K562 (cell line): Measurements from ENCODE around the gene NT5DC1. TPM values are rescaled to one million over a fixed set of nuclear protein-coding genes. Genes with fewer than 3 reads are reported as not detected.

Source experiments
- ATAC-seq: fragments of 200-7000 bp; cut with Tn5 transposase; 3 replicates; pipeline ENCODE4 v1.9.1; 2020; ENCODE audit warnings: moderate library complexity
- BruUV-seq: library from RNA; stranded (reverse); fragments of 400-500 nt; replicated peaks from 2 replicates; lab custom pipeline; 2021; lab: Mats Ljungman, UMichigan
- CTCF ChIA-PET: fragments of 300-600 bp; formaldehyde crosslinking; extraction: SDS; loops from one replicate; lab custom pipeline; 2021; ENCODE audit warnings: low intra/inter-chr PET ratio; lab: Yijun Ruan, JAX
- POLR2A ChIA-PET: fragments of 300-600, 350-650 bp; sonication (Branson Sonifier 250); formaldehyde crosslinking; extraction: SDS; loops from one replicate; lab custom pipeline; 2021; ENCODE audit warnings: antibody characterized with exemption, inconsistent platforms; lab: Yijun Ruan, JAX
- DNase-seq, 4 experiments: peaks; one replicate each; pipeline versions ENCODE4 v3.0.0 to v3.0.0-alpha.2; 2011 to 2018; ENCODE audit warnings: low spot score in 3 of 4, mixed read lengths in 3 of 4; ENCODE audit errors: extremely low read depth in 1 of 4
- FAIRE-seq: peaks from 2 replicates; lab custom pipeline; 2011; peaks lifted over from hg19 to GRCh38; lab: Jason Lieb, UNC
- H2AFZ ChIP-seq: 2 replicates; pipeline ENCODE4 v1.6.0; 2011; ENCODE audit warnings: low read depth, low read length, control low read depth, inconsistent platforms
- H3K27ac ChIP-seq: fragments of 200-600 bp; 3 replicates; pipeline ENCODE4 v1.8.0; 2011; ENCODE audit warnings: low read depth, mild to moderate bottlenecking, control low read depth, inconsistent platforms, low read length, moderate library complexity, mixed read lengths; ENCODE audit errors: extremely low read depth
- H3K27me3 ChIP-seq, 2 experiments: fragments of 300-600 bp in 1 of 2; 2 replicates in 1 of 2; 3 replicates in 1 of 2; pipeline versions ENCODE4 v1.6.0 to v1.8.0; 2011; ENCODE audit warnings: inconsistent platforms in 2 of 2, low read length in 2 of 2, mild to moderate bottlenecking in 1 of 2, mixed read lengths in 1 of 2, moderate library complexity in 1 of 2; ENCODE audit not compliant: control insufficient read depth in 2 of 2, insufficient read depth in 2 of 2
- H3K36me3 ChIP-seq: fragments of 300-600 bp; 3 replicates; pipeline ENCODE4 v1.8.0; 2011; ENCODE audit warnings: mild to moderate bottlenecking, low read length, inconsistent platforms; ENCODE audit not compliant: control insufficient read depth, insufficient read depth
- H3K4me1 ChIP-seq, 2 experiments: fragments of 200-600 bp in 1 of 2; replicated peaks in 1 of 2; 2 replicates in 1 of 2; 3 replicates in 1 of 2; pipeline versions ENCODE4 v1.5.1 to v1.8.0; 2011; ENCODE audit warnings: inconsistent platforms in 2 of 2, low read length in 2 of 2, mild to moderate bottlenecking in 1 of 2, mixed read lengths in 1 of 2, moderate library complexity in 1 of 2; ENCODE audit not compliant: control insufficient read depth in 2 of 2, insufficient read depth in 2 of 2
- H3K4me2 ChIP-seq: 2 replicates; pipeline ENCODE4 v1.6.1; 2011; ENCODE audit warnings: low read length, control low read depth, inconsistent platforms, mixed read lengths; ENCODE audit not compliant: insufficient read depth
- H3K4me3 ChIP-seq: fragments of 200-600 bp; sonication (generic), shearing (Covaris generic); 2 replicates; pipeline ENCODE4 v1.5.1; 2016; ENCODE audit warnings: control low read depth, inconsistent platforms
- H3K79me2 ChIP-seq: fragments of 200-600 bp; 3 replicates; pipeline ENCODE4 v1.8.0; 2011; ENCODE audit warnings: low read length, inconsistent platforms; ENCODE audit not compliant: control insufficient read depth, insufficient read depth
- H3K9ac ChIP-seq, 2 experiments: 2 replicates each; pipeline versions ENCODE4 v1.6.0 to v1.6.1; 2011; ENCODE audit warnings: low read depth in 2 of 2, low read length in 2 of 2, control low read depth in 1 of 2, inconsistent platforms in 1 of 2, mild to moderate bottlenecking in 1 of 2, mixed read lengths in 1 of 2; ENCODE audit not compliant: insufficient read depth in 1 of 2
- H3K9me1 ChIP-seq: one replicate; pipeline ENCODE4 v1.6.0; 2011; ENCODE audit warnings: inconsistent platforms, mild to moderate bottlenecking, low read length, moderate library complexity; ENCODE audit not compliant: control insufficient read depth, insufficient read depth
- H3K9me3 ChIP-seq: replicated peaks from 2 replicates; pipeline ENCODE4 v1.5.1; 2011; ENCODE audit warnings: low read depth, low read length, inconsistent platforms; ENCODE audit not compliant: control insufficient read depth, insufficient read depth
- H4K20me1 ChIP-seq: replicated peaks from 2 replicates; pipeline ENCODE4 v1.6.1; 2011; ENCODE audit warnings: low read length, inconsistent platforms, mixed read lengths; ENCODE audit not compliant: control insufficient read depth, insufficient read depth
- CXXC5 ChIP-seq: fragments of 250-450 bp; sonication (Bioruptor Pico); IDR thresholded peaks from 2 replicates; pipeline ENCODE4 v1.8.0; 2022; ENCODE audit warnings: inconsistent platforms, mild to moderate bottlenecking, moderate library complexity
- ELF1 ChIP-seq: fragments of 200-800 bp; sonication (Bioruptor generic); IDR thresholded peaks from 2 replicates; pipeline ENCODE4 v1.6.1; 2016; ENCODE audit warnings: missing genetic modification characterization, missing compliant biosample characterization
- FOXJ2 ChIP-seq: fragments of 200-800 bp; sonication (Bioruptor generic); IDR thresholded peaks from 2 replicates; pipeline ENCODE4 v1.6.1; 2016; ENCODE audit warnings: missing genetic modification characterization, missing compliant biosample characterization
- KDM4B ChIP-seq, 2 experiments: fragments of 450-650 bp in 1 of 2; sonication (generic) in 1 of 2; IDR thresholded peaks; 2 replicates each; pipeline ENCODE4 v1.6.1; 2016 to 2017; ENCODE audit warnings: borderline replicate concordance in 2 of 2, antibody characterized with exemption in 1 of 2, low read depth in 1 of 2, mild to moderate bottlenecking in 1 of 2
- NUFIP1 ChIP-seq: fragments of 450-650 bp; IDR thresholded peaks from 2 replicates; pipeline ENCODE4 v1.6.1; 2018; ENCODE audit not compliant: partially characterized antibody
- RBBP5 ChIP-seq: fragments of 200-600 bp; sonication (generic); IDR thresholded peaks from 2 replicates; pipeline ENCODE4 v1.6.1; 2012; ENCODE audit warnings: borderline replicate concordance, mild to moderate bottlenecking, low read length, control low read depth, inconsistent platforms; ENCODE audit not compliant: insufficient read depth, poor library complexity, severe bottlenecking
- SMAD4 ChIP-seq: fragments of 250-450 bp; sonication (Bioruptor Pico); conservative IDR thresholded peaks from 2 replicates; pipeline ENCODE4 v1.8.0; 2021; ENCODE audit warnings: inconsistent platforms, mild to moderate bottlenecking, moderate library complexity
- SOX6 ChIP-seq: fragments of 450-650 bp; IDR thresholded peaks from 2 replicates; pipeline ENCODE4 v1.6.1; 2014; ENCODE audit warnings: mild to moderate bottlenecking
- SP1 ChIP-seq: sonication (generic); formaldehyde crosslinking; IDR thresholded peaks from 2 replicates; pipeline ENCODE4 v1.8.1; 2022; ENCODE audit warnings: mild to moderate bottlenecking, missing genetic modification reagents
- ZFPM2 ChIP-seq: fragments of 250-450 bp; sonication (Bioruptor Pico); IDR thresholded peaks from 2 replicates; pipeline ENCODE4 v1.5.1; 2022; ENCODE audit warnings: mild to moderate bottlenecking
- ZNF79 ChIP-seq: fragments of 250-450 bp; sonication (Bioruptor Pico); IDR thresholded peaks from 2 replicates; pipeline ENCODE4 v1.4.0; 2020; ENCODE audit warnings: low read depth, mild to moderate bottlenecking, moderate library complexity
- WGBS: fragments of 100-300 bp; shearing (Covaris generic); methylation state at CpG from one replicate; pipeline ENCODE4 v1.1.6; 2016; ENCODE audit warnings: low coverage, mixed read lengths; ENCODE audit not compliant: insufficient coverage; ENCODE audit errors: missing lambda C conversion rate; 5-methylcytosine and 5-hydroxymethylcytosine counted together
- in situ Hi-C: fragments of 300-500 bp; cut with MboI; formaldehyde crosslinking; loops from 4 replicates; pipeline ENCODE4 v1.15.0; 2018; ENCODE audit warnings: inconsistent platforms, mixed read lengths
- intact Hi-C: fragments of 100-400 bp; cut with micrococcal nuclease; formaldehyde crosslinking; loops from 2 replicates; pipeline ENCODE4 v1.14.2; 2022
- polyA plus RNA-seq, 8 experiments: library from polyadenylated mRNA; depleted of rRNA in 4 of 8; stranded (reverse) in 5 of 8; unstranded in 3 of 8; fragments of >200 nt; fragmentation: Nextera tagmentation in 2 of 8; fragmentation: Illumina TruSeq in 1 of 8; extraction: Ambion mirVana in 2 of 8; extraction: Trizol in 1 of 8; gene quantifications; 2 replicates each; pipeline versions ENCODE4 v1.2.1 to v1.2.3, GENCODE V29; 2011 to 2014; ENCODE audit warnings: inconsistent platforms in 1 of 8, missing spikeins in 1 of 8
- total RNA-seq, 7 experiments: library from RNA; depleted of rRNA in 6 of 7; stranded (reverse); fragments of >200 nt in 6 of 7; fragmentation: Illumina TruSeq in 2 of 7; extraction: Trizol in 2 of 7; gene quantifications; 2 replicates each; pipeline versions ENCODE4 v1.2.1 to v1.2.3, GENCODE V29; 2011 to 2021; ENCODE audit warnings: low replicate concordance in 1 of 7
- TF ChIP-seq, protein P1 (sequence below), 2 experiments: IDR thresholded peaks; 2 replicates each; pipeline ENCODE4 v1.6.1; 2012; ENCODE audit warnings: improper control_type of control experiment in 2 of 2, low read depth in 2 of 2, low read length in 2 of 2, borderline replicate concordance in 1 of 2
- TF ChIP-seq, protein P2 (sequence below): fragments of 250-450 bp; sonication (Bioruptor Pico); IDR thresholded peaks from 2 replicates; pipeline ENCODE4 v1.8.0; 2022; ENCODE audit warnings: moderate library complexity, mild to moderate bottlenecking, inconsistent platforms

The NT5DC1 gene
- total and polyA plus RNA-seq, 9 of the 15 experiments (the other 6 are each of a cell fraction or from before 2014, with no cell fraction given) = 4.9 to 28.5 (median 16.3) TPM

DNA sequence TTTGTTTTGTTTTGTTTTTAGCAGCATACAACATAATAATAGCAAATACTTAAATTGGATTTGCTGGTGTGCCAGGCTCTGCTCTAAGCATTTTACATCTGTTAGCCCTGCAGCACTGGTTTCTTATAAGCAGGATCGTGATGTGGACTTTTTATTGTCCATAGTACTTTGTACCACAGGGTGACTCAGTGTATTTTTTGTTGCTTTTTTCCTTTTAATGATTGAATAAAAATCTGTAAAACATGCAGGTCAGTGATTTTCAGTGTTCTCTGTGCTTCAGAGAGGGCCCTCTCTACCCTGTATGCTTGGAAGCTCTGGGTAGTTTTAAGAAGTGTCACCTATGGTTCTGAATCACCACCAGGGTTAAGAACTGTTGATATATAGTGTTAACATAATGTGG is 4.0 kb downstream of the NT5DC1 start:
- intact Hi-C loops (no loop called here), in situ Hi-C loops (no loop called here)
- no peak overlapping the region for H3K4me3 ChIP-seq
- ChIA-PET POLR2A (no interaction called here), CTCF (no interaction called here)
- H3K9ac ChIP-seq = no peak overlapping the region
- no TSS peak for BruUV-seq
- H3K4me2 ChIP-seq = no peak overlapping the region
- H3K9me3 ChIP-seq = no peaks in the 10 kb centered on the region
- peaks cover 11% of the 10 kb centered on the region for H3K79me2 ChIP-seq
- H3K36me3 ChIP-seq = peaks cover 6% of the 10 kb centered on the region; the same call in 1 of the 3 replicates
- no peak overlapping the region for H2AFZ ChIP-seq
- DNase-seq (no peak), ATAC-seq (no peak), FAIRE-seq (no peak)
- TF ChIP-seq SMAD4 (CRISPR knock-in tag) (no peak), NUFIP1 (no peak), SOX6 (no peak), SP1 (CRISPR knock-in tag) (no peak), CXXC5 (CRISPR knock-in tag) (no peak), RBBP5 (no peak), KDM4B (IDR thresholded peaks at IDR 0.05; ENCODE audit: borderline replicate concordance in 2 of 2, low read depth in 1 of 2) (no peak), ZFPM2 (CRISPR knock-in tag) (no peak), ELF1 (tag) (no peak), FOXJ2 (tag) (no peak), ZNF79 (CRISPR knock-in tag) (no peak)
- TF ChIP-seq, protein P1, sequence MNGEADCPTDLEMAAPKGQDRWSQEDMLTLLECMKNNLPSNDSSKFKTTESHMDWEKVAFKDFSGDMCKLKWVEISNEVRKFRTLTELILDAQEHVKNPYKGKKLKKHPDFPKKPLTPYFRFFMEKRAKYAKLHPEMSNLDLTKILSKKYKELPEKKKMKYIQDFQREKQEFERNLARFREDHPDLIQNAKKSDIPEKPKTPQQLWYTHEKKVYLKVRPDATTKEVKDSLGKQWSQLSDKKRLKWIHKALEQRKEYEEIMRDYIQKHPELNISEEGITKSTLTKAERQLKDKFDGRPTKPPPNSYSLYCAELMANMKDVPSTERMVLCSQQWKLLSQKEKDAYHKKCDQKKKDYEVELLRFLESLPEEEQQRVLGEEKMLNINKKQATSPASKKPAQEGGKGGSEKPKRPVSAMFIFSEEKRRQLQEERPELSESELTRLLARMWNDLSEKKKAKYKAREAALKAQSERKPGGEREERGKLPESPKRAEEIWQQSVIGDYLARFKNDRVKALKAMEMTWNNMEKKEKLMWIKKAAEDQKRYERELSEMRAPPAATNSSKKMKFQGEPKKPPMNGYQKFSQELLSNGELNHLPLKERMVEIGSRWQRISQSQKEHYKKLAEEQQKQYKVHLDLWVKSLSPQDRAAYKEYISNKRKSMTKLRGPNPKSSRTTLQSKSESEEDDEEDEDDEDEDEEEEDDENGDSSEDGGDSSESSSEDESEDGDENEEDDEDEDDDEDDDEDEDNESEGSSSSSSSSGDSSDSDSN (IDR thresholded peaks at IDR 0.05; ENCODE audit: borderline replicate concordance in 1 of 2, low read depth in 2 of 2, low read length in 2 of 2) = no peak
- TF ChIP-seq, protein P2, sequence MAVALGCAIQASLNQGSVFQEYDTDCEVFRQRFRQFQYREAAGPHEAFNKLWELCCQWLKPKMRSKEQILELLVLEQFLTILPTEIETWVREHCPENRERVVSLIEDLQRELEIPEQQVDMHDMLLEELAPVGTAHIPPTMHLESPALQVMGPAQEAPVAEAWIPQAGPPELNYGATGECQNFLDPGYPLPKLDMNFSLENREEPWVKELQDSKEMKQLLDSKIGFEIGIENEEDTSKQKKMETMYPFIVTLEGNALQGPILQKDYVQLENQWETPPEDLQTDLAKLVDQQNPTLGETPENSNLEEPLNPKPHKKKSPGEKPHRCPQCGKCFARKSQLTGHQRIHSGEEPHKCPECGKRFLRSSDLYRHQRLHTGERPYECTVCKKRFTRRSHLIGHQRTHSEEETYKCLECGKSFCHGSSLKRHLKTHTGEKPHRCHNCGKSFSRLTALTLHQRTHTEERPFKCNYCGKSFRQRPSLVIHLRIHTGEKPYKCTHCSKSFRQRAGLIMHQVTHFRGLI (CRISPR knock-in tag) = no peak
- no peak overlapping the region for H3K27ac ChIP-seq
- 80% methylated on average over 1 of the region's 1 CpG for WGBS
- H3K27me3 ChIP-seq = no peaks in the 10 kb centered on the region
- peaks cover 4 to 7% of the 10 kb centered on the region in 2 experiments; a peak in 3 of 5 replicates for H3K4me1 ChIP-seq
- no peaks in the 10 kb centered on the region for H3K9me1 ChIP-seq
- H4K20me1 ChIP-seq = no peaks in the 10 kb centered on the region
